Subcutaneous adipose tissue (tissue), 4 donors: ENCODE results near the gene IDH2. TPM values are rescaled to one million over a fixed set of nuclear protein-coding genes. Genes with fewer than 3 reads are reported as not detected.

Experiments used
- CTCF ChIP-seq: fragments of 450-650 bp; IDR thresholded peaks from one replicate; pipeline ENCODE4 v1.5.1; 2016; ENCODE audit warnings: low read depth, mild to moderate bottlenecking, control low read depth, antibody characterized with exemption, moderate library complexity
- total RNA-seq, 4 donors: library from RNA; depleted of rRNA; stranded (reverse); fragments of >200 nt; gene quantifications; one replicate each; pipeline ENCODE4 v1.1.0, GENCODE V29; 2016

The IDH2 gene
- 10 to 100 TPM; 17.6 to 69.9 (median 26.8) TPM for total RNA-seq

GRCh38 chr15:90101969-90102890 is at the start of gene IDH2:
Gene IDH2, minus strand, starts transcription at chr15:90102468. Its CDS starts 78 bp downstream, at chr15:90102390.
- TF ChIP-seq CTCF, result no peak

- no peak for TF ChIP-seq CTCF
These were observed 47.5 kb upstream of the IDH2 start for GRCh38 chr15:90149609-90150340.

GRCh38 chr15:90145761-90146160 is 43.5 kb upstream of the IDH2 start:
- TF ChIP-seq CTCF, result no peak

- no peak for TF ChIP-seq CTCF
These were observed 43.0 kb upstream of the IDH2 start for GRCh38 chr15:90145259-90145658.

GRCh38 chr15:90143166-90143655 is 40.9 kb upstream of the IDH2 start:
- TF ChIP-seq CTCF, result no peak

GRCh38 chr15:90142216-90143165 is 40.2 kb upstream of the IDH2 start:
- no peak for TF ChIP-seq CTCF
